Lung (tissue), 12 donors: ENCODE data around the gene NYNRIN. TPM values are rescaled to one million over a fixed set of nuclear protein-coding genes. Genes with fewer than 3 reads are reported as not detected.

Source experiments
- ATAC-seq: fragments of 200-7000 bp; cut with Tn5 transposase; one replicate; pipeline ENCODE4 v1.9.1; 2020; ENCODE audit warnings: moderate number of reproducible peaks; ENCODE audit not compliant: insufficient read depth, low FRiP score
- DNase-seq, 3 donors: peaks; one replicate each; pipeline ENCODE4 v3.0.0-alpha.2; 2013 to 2017
- H3K27ac ChIP-seq, 2 donors: one replicate each; pipeline ENCODE4 v1.5.1; 2013; ENCODE audit warnings: mild to moderate bottlenecking in 2 of 2, moderate library complexity in 2 of 2, control low read depth in 1 of 2, inconsistent platforms in 1 of 2, low read depth in 1 of 2, low read length in 1 of 2
- H3K27me3 ChIP-seq, 3 donors: one replicate each; pipeline ENCODE4 v1.5.1; 2013; ENCODE audit warnings: low read length in 2 of 3; ENCODE audit not compliant: control insufficient read depth in 3 of 3, insufficient read depth in 3 of 3
- H3K36me3 ChIP-seq, 4 donors: one replicate each; pipeline ENCODE4 v1.5.1; 2013; ENCODE audit warnings: low read length in 4 of 4, mild to moderate bottlenecking in 1 of 4, moderate library complexity in 1 of 4; ENCODE audit not compliant: control insufficient read depth in 4 of 4, insufficient read depth in 4 of 4
- H3K4me1 ChIP-seq, 5 donors: one replicate each; pipeline ENCODE4 v1.5.1; 2013; ENCODE audit warnings: low read length in 5 of 5, mild to moderate bottlenecking in 2 of 5, moderate library complexity in 1 of 5; ENCODE audit not compliant: control insufficient read depth in 5 of 5, insufficient read depth in 5 of 5
- H3K4me3 ChIP-seq: one replicate; pipeline ENCODE4 v1.5.1; 2013; ENCODE audit warnings: mild to moderate bottlenecking, control low read depth, moderate library complexity
- H3K9ac ChIP-seq, 2 donors: one replicate each; pipeline ENCODE4 v1.5.1; 2013; ENCODE audit warnings: low read length in 2 of 2, control low read depth in 1 of 2; ENCODE audit not compliant: insufficient read depth in 1 of 2
- H3K9me3 ChIP-seq, 4 donors: one replicate each; pipeline ENCODE4 v1.5.1; 2013; ENCODE audit warnings: low read length in 3 of 4, mild to moderate bottlenecking in 1 of 4, moderate library complexity in 1 of 4; ENCODE audit not compliant: control insufficient read depth in 4 of 4, insufficient read depth in 3 of 4
- WGBS, 2 donors: extraction: QIAGEN DNeasy Blood & Tissue Kit; methylation state at CpG; one replicate each; pipeline ENCODE4 v1.1.7; 2013; 5-methylcytosine and 5-hydroxymethylcytosine counted together
- polyA plus RNA-seq, 2 donors: library from polyadenylated mRNA; stranded (reverse); fragments of 200-250 nt; gene quantifications; one replicate each; pipeline ENCODE4 v1.2.1, GENCODE V29; 2013
- total RNA-seq, 2 donors: library from RNA; depleted of rRNA in 1 of 2; stranded (reverse); fragments of >200 nt in 1 of 2; gene quantifications; one replicate each; pipeline ENCODE4 v1.2.1, GENCODE V29; 2014 to 2021
- TF ChIP-seq, protein P1 (sequence below): IDR thresholded peaks from 2 replicates; pipeline ENCODE4 v1.5.1; 2012; ENCODE audit warnings: mild to moderate bottlenecking; ENCODE audit errors: control extremely low read depth, extremely low read depth
- donor health status: control.
- donor health status: control.
- donor health status: Bipolar disorder and iron deficiency.
- donor health status: healthy.
- donor health status: DM: yes; HTN: yes; CAD: no.

Gene NYNRIN
- total and polyA plus RNA-seq, 4 donors = 2.9 to 49.8 (median 10.2) TPM

DNA sequence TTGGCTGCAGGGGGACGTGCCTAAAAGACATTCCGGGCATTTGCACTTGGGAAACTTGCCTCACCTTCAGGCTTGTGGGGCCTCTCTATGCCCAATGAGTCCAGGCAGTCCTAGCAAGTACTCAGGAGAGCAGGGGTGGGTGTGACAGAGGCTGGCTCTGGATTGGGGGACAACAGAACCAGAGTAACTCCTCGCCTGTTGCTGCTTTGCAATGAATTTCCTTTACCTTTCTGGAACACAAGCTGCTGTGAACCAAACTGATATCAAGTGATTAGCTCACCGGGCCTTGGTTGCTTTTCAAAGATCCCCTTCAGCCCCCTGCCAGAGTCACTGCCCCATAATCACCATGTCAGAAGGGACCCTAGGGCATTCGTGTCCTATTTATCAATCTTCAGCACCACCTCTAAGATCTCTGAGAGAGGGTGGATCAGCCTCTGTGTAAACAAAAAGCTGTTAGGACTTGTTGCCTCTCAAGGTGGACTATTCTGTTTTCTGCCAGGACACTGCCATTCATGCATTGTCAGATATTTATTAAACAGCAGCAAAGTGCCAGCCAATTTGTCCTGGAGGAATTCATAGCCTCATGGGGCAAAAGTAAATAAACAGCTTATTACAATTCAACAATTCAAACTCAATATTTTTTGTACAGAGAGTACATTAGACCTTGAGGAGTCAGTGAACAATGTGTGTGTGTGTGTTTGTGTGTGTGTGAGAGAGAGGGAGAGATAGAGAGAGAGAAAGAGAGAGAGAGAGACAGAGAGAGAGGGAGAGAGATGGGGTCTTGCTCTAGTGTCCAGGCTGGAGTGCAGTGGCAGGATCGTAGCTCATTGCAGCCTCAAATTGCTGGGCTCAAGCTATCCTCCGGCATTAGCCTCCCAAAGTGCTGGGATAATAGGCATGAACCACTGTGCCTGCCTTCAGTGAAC, 19.6 kb upstream of the NYNRIN start:
- Histone ChIP-seq H3K9me3 (no peaks in the 10 kb centered on the region), H3K4me3 (no peak overlapping the region), H3K4me1 (peaks cover 0 to 8% (median 0%) of the 10 kb centered on the region in 5 donors), H3K9ac (no peak overlapping the region), H3K27ac (no peak overlapping the region), H3K36me3 (peaks cover 0 to 20% (median 3%) of the 10 kb centered on the region in 4 donors), H3K27me3 (no peaks in the 10 kb centered on the region)
- ATAC-seq (no peak), DNase-seq (no peak)
- WGBS, 2 donors = 82 to 92% methylated on average over 7 of the region's 7 CpGs
- TF ChIP-seq, protein P1, sequence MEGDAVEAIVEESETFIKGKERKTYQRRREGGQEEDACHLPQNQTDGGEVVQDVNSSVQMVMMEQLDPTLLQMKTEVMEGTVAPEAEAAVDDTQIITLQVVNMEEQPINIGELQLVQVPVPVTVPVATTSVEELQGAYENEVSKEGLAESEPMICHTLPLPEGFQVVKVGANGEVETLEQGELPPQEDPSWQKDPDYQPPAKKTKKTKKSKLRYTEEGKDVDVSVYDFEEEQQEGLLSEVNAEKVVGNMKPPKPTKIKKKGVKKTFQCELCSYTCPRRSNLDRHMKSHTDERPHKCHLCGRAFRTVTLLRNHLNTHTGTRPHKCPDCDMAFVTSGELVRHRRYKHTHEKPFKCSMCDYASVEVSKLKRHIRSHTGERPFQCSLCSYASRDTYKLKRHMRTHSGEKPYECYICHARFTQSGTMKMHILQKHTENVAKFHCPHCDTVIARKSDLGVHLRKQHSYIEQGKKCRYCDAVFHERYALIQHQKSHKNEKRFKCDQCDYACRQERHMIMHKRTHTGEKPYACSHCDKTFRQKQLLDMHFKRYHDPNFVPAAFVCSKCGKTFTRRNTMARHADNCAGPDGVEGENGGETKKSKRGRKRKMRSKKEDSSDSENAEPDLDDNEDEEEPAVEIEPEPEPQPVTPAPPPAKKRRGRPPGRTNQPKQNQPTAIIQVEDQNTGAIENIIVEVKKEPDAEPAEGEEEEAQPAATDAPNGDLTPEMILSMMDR = no peak

DNA sequence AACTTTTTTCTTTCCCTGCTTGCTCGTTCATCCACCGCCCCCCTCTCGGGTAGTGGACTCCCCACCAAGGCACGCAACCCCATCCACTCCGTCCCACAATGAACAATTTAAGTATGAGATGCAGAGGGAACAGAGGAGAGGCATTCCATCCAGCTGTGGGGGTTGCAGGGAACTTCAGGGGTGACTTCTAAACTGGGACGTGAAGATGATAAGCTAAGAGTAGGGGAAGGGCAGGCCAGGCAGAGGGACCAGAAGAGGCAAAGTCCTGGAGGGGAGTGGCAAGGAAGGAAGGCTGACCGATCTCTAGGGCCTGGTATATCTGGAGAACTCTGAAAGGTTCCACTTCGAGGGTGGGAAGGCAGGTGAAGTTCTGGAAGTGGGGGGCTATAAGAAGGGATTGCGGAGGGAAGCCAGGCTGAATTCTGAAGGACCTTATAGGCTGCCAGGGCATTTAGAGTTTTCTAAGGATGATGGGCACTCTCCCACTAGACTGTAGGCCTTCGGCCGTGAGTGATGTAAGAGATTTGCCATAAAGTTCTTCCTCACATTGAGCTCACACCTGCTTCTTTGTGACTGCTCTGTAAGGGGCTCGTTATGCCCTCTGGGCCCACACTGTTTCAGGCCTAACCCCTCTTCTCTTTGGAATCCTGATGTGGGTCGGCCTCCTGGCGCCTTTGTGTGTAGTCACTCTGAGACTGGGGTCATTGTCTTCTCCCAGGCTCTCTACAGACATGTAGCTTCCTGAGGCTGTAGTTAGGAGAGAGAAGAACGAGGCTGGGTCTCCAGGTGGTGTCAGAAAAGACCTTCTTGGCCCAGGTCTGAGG, 18.7 kb upstream of the NYNRIN start:
- Histone ChIP-seq H3K9ac (no peak overlapping the region), H3K4me3 (no peak overlapping the region), H3K4me1 (peaks cover 0 to 8% (median 0%) of the 10 kb centered on the region in 5 donors), H3K9me3 (no peaks in the 10 kb centered on the region), H3K36me3 (peaks cover 0 to 13% (median under 1%) of the 10 kb centered on the region in 4 donors), H3K27me3 (no peaks in the 10 kb centered on the region), H3K27ac (no peak overlapping the region)
- WGBS, 2 donors = 86 to 89% methylated on average over 15 of the region's 15 CpGs
- DNase-seq = no peak
- ATAC-seq = no peak
- TF ChIP-seq, protein P1 = no peak

DNA sequence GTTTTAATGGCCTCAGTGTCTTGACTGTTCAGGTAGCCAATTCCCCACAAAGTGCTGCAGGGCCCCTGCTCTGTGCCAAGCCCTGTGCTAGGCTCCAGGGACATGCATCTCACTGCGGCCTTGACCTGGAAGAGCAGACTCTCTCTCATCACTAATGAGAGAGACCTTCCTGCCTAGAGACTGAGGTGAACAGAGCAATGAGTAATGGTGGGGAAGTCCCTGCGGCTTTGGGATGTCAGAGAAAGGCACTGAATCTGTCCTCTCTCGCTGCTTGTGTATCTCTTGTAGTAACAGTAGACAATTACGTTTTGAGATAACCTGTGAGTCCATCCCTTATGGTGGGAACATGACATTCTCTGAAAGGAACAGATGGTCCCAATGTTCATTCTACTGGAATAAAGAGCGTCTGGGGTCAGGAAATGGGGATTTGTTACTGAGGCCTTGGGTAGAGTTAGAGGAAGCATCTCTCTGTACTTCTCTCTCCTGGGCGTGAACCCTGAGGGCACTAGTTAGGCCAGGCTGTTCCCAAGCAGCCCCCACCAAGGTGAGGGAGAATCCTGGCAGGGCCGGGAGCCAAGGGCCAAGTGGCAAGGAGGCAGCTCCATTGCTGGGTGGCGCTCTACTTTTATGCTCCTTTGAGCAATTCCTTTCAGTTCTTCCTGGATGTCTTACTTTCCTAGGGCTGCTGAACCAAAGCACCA, 17.3 kb upstream of the NYNRIN start:
- DNase-seq = no peak
- H3K27ac ChIP-seq = no peak overlapping the region
- WGBS, 2 donors = 88 to 92% methylated on average over 8 of the region's 8 CpGs

More for the DNA sequence above, 17.3 kb upstream of the NYNRIN start:
- Histone ChIP-seq H3K9ac (no peak overlapping the region), H3K36me3 (peaks cover 0 to 3% (median 0%) of the 10 kb centered on the region in 4 donors), H3K9me3 (no peaks in the 10 kb centered on the region), H3K27me3 (no peaks in the 10 kb centered on the region), H3K4me1 (peaks cover 0 to 8% (median 0%) of the 10 kb centered on the region in 5 donors), H3K4me3 (no peak overlapping the region)
- ATAC-seq = no peak
- TF ChIP-seq, protein P1 = no peak
